IMR-90 (cell line): ENCODE results near the gene ETS1. TPM values are rescaled to one million over a fixed set of nuclear protein-coding genes. Genes with fewer than 3 reads are reported as not detected.

Experiments used
- ATAC-seq: fragments of 200-7000 bp; cut with Tn5 transposase; 2 replicates; pipeline ENCODE4 v1.9.1; 2020; ENCODE audit warnings: low read depth, mild to moderate bottlenecking, moderate library complexity
- BruUV-seq: library from RNA; stranded (reverse); fragments of 400-500 nt; replicated peaks from 2 replicates; lab custom pipeline; 2021; lab: Mats Ljungman, UMichigan
- CTCF ChIA-PET: fragments of 300-600 bp; formaldehyde crosslinking; extraction: SDS; loops from one replicate; lab custom pipeline; 2021; ENCODE audit warnings: antibody characterized with exemption; lab: Yijun Ruan, JAX
- POLR2A ChIA-PET: fragments of 300-600 bp; sonication (Branson Sonifier 250); formaldehyde crosslinking; loops from one replicate; lab custom pipeline; 2022; ENCODE audit warnings: antibody characterized with exemption; ENCODE audit not compliant: unreplicated experiment; lab: Charles Lee
- DNase-seq: peaks from one replicate; pipeline ENCODE4 v3.0.0; 2013
- H2AFZ ChIP-seq: replicated peaks from 2 replicates; pipeline ENCODE3; 2013; ENCODE audit warnings: low read length, mild to moderate bottlenecking; ENCODE audit not compliant: poor library complexity
- H2AK5ac ChIP-seq: 2 replicates; pipeline ENCODE4 v1.6.1; 2013; ENCODE audit warnings: low read depth, low read length, inconsistent platforms
- H2AK9ac ChIP-seq: replicated peaks from 2 replicates; pipeline ENCODE3; 2013; ENCODE audit warnings: mild to moderate bottlenecking, low read depth, low read length, moderate library complexity; ENCODE audit not compliant: poor library complexity
- H2BK120ac ChIP-seq: 2 replicates; pipeline ENCODE4 v1.6.1; 2013; ENCODE audit warnings: low read depth, low read length, inconsistent platforms
- H2BK15ac ChIP-seq: 3 replicates; pipeline ENCODE4 v1.6.1; 2013; ENCODE audit warnings: low read depth, low read length, inconsistent platforms
- H2BK20ac ChIP-seq: 2 replicates; pipeline ENCODE4 v1.6.1; 2013; ENCODE audit warnings: low read depth, mild to moderate bottlenecking, inconsistent platforms, low read length, moderate library complexity
- H2BK5ac ChIP-seq: 2 replicates; pipeline ENCODE4 v1.6.1; 2013; ENCODE audit warnings: mild to moderate bottlenecking, low read depth, low read length, inconsistent platforms; ENCODE audit not compliant: poor library complexity, severe bottlenecking
- H3K14ac ChIP-seq: replicated peaks from 2 replicates; pipeline ENCODE4 v1.6.1; 2013; ENCODE audit warnings: low read depth, low read length, inconsistent platforms
- H3K18ac ChIP-seq: 2 replicates; pipeline ENCODE4 v1.6.1; 2013; ENCODE audit warnings: low read depth, low read length, control low read depth
- H3K23ac ChIP-seq: 2 replicates; pipeline ENCODE4 v1.6.1; 2013; ENCODE audit warnings: low read depth, low read length, inconsistent platforms
- H3K27ac ChIP-seq: 2 replicates; pipeline ENCODE4 v1.5.1; 2013; ENCODE audit warnings: mild to moderate bottlenecking, control low read depth, low read length; ENCODE audit not compliant: insufficient read depth
- H3K27me3 ChIP-seq: 2 replicates; pipeline ENCODE4 v1.6.1; 2013; ENCODE audit warnings: low read length; ENCODE audit not compliant: control insufficient read depth, insufficient read depth
- H3K36me3 ChIP-seq: 2 replicates; pipeline ENCODE4 v1.6.1; 2013; ENCODE audit warnings: low read length, mixed read lengths; ENCODE audit not compliant: control insufficient read depth, insufficient read depth
- H3K4ac ChIP-seq: 2 replicates; pipeline ENCODE4 v1.6.1; 2013; ENCODE audit warnings: low read depth, low read length, inconsistent platforms
- H3K4me1 ChIP-seq: 2 replicates; pipeline ENCODE4 v1.6.1; 2013; ENCODE audit warnings: low read length, mixed read lengths; ENCODE audit not compliant: control insufficient read depth, insufficient read depth
- H3K4me2 ChIP-seq: 2 replicates; pipeline ENCODE4 v1.6.1; 2013; ENCODE audit warnings: low read depth, mild to moderate bottlenecking, control low read depth, low read length, moderate library complexity
- H3K4me3 ChIP-seq: 2 replicates; pipeline ENCODE4 v1.5.1; 2013; ENCODE audit warnings: low read depth, mild to moderate bottlenecking, control low read depth, low read length, moderate library complexity; ENCODE audit not compliant: insufficient read depth
- H3K56ac ChIP-seq: 2 replicates; pipeline ENCODE4 v1.6.1; 2013; ENCODE audit warnings: low read length, inconsistent platforms; ENCODE audit not compliant: insufficient read depth; ENCODE audit errors: extremely low read depth
- H3K79me1 ChIP-seq, 2 experiments: 2 replicates each; pipeline ENCODE4 v1.6.1; 2013; ENCODE audit warnings: low read length in 2 of 2, inconsistent platforms in 1 of 2, low read depth in 1 of 2
- H3K9ac ChIP-seq: 2 replicates; pipeline ENCODE4 v1.6.1; 2013; ENCODE audit warnings: low read depth, low read length, control low read depth
- H3K9me1 ChIP-seq: 2 replicates; pipeline ENCODE4 v1.6.1; 2013; ENCODE audit warnings: low read length, inconsistent platforms; ENCODE audit not compliant: insufficient read depth
- H3K9me3 ChIP-seq: 2 replicates; pipeline ENCODE4 v1.6.1; 2013; ENCODE audit warnings: low read length; ENCODE audit not compliant: control insufficient read depth, insufficient read depth
- H4K20me1 ChIP-seq: 2 replicates; pipeline ENCODE4 v1.6.1; 2013; ENCODE audit warnings: low read length, inconsistent platforms; ENCODE audit not compliant: insufficient read depth
- H4K5ac ChIP-seq: 2 replicates; pipeline ENCODE4 v1.6.1; 2013; ENCODE audit warnings: mild to moderate bottlenecking, low read depth, low read length, control low read depth
- H4K8ac ChIP-seq, 2 experiments: 2 replicates each; pipeline ENCODE4 v1.6.1; 2013; ENCODE audit warnings: low read depth in 2 of 2, low read length in 2 of 2, control low read depth in 1 of 2, inconsistent platforms in 1 of 2
- H4K91ac ChIP-seq: 2 replicates; pipeline ENCODE4 v1.6.1; 2013; ENCODE audit warnings: low read depth, low read length, inconsistent platforms; ENCODE audit not compliant: insufficient read depth
- MAFK ChIP-seq: IDR thresholded peaks from 2 replicates; pipeline ENCODE4 v1.6.1; 2012; ENCODE audit warnings: low read depth, low read length, improper control_type of control experiment
- RAD21 ChIP-seq: IDR thresholded peaks from 2 replicates; pipeline ENCODE4 v1.6.1; 2012; ENCODE audit warnings: low read length, improper control_type of control experiment
- RCOR1 ChIP-seq: IDR thresholded peaks from 2 replicates; pipeline ENCODE4 v1.6.1; 2012; ENCODE audit warnings: mild to moderate bottlenecking, low read length, improper control_type of control experiment; ENCODE audit not compliant: insufficient replicate concordance
- WGBS, 2 experiments: methylation state at CpG; one replicate each; pipeline versions ENCODE4 v1.1.5 to v1.1.7; 2013; ENCODE audit warnings: missing lambda C conversion rate in 2 of 2; ENCODE audit not compliant: insufficient read length in 1 of 2; ENCODE audit errors: extremely low coverage in 2 of 2; 5-methylcytosine and 5-hydroxymethylcytosine counted together
- dilution Hi-C: fragments of 300-500 bp; cut with HindIII; formaldehyde crosslinking; loops from one replicate; pipeline ENCODE4 v1.14.3; 2018; ENCODE audit warnings: low sequenced_read_pairs; ENCODE audit not compliant: unreplicated experiment
- in situ Hi-C: fragments of 300-500 bp; cut with MboI; formaldehyde crosslinking; loops from 3 replicates; pipeline ENCODE4 v1.14.3; 2019; ENCODE audit warnings: low sequenced_read_pairs, inconsistent platforms, mixed read lengths
- intact Hi-C: fragments of 100-400 bp; cut with micrococcal nuclease; formaldehyde crosslinking; loops from 2 replicates; pipeline ENCODE4 v1.10.0; 2022
- polyA plus RNA-seq, 3 experiments: library from polyadenylated mRNA; depleted of rRNA; stranded (reverse); fragments of >200 nt; gene quantifications; 2 replicates each; pipeline ENCODE4 v1.2.3, GENCODE V29; 2012; ENCODE audit warnings: low replicate concordance in 1 of 3
- total RNA-seq: library from RNA; depleted of rRNA; stranded (reverse); fragments of >200 nt; gene quantifications from 2 replicates; pipeline ENCODE4 v1.2.3, GENCODE V29; 2012

The ETS1 gene
- total and polyA plus RNA-seq, 2 of the 4 experiments (the other 2 are of a cell fraction): 41.2 to 56.3 TPM

- dilution Hi-C loops: no loop called here
- ChIA-PET CTCF (interaction anchor here (0.5 kb wide), 1 partner anchor 21 kb away, joined by 3 read pairs; no protein-coding TSS in a partner anchor), POLR2A (interaction anchor here (0.6 kb wide), 1 partner anchor 141 kb away, joined by 3 read pairs; no protein-coding TSS in a partner anchor)
- Histone ChIP-seq H2AK9ac (peak overlapping the region; percentile 75), H2BK5ac (peak overlapping the region; percentile 61), H3K56ac (no peak overlapping the region), H4K5ac (peak overlapping the region; percentile 4), H3K18ac (peak overlapping the region; percentile 12), H4K91ac (peak overlapping the region; percentile 9), H2BK20ac (0 out of 2 replicates have a peak overlapping the region, but pooled peaks have one; percentile 8), H3K36me3 (peaks cover 13% of the 10 kb centered on the region), H3K27ac (peak overlapping the region; percentile 42), H2BK120ac (peak overlapping the region; percentile 44; the same call in 1 of the 2 replicates), H3K9me1 (peaks cover 41% of the 10 kb centered on the region), H3K23ac (peak overlapping the region; percentile 68), H3K9ac (no peak overlapping the region), H3K14ac (peak overlapping the region; percentile 73), H3K4ac (peak overlapping the region; percentile 70), H4K8ac (peak overlapping the region in 1 of 2 experiments; percentile 74; a peak in 2 of 4 replicates), H3K4me2 (no peak overlapping the region), H2AK5ac (peak overlapping the region; percentile 78), H4K20me1 (peaks cover 77% of the 10 kb centered on the region), H3K4me3 (no peak overlapping the region), H3K79me1 (peaks cover 30 to 78% of the 10 kb centered on the region in 2 experiments), H3K9me3 (no peaks in the 10 kb centered on the region), H3K4me1 (peaks cover 32% of the 10 kb centered on the region), H2BK15ac (no peak overlapping the region; the same call in 2 of the 3 replicates), H2AFZ (no peak overlapping the region), H3K27me3 (no peaks in the 10 kb centered on the region)
- intact Hi-C loops: no loop called here
- in situ Hi-C loops: no loop called here
- no TSS peak for BruUV-seq
- TF ChIP-seq RAD21 (no peak), MAFK (peak; percentile 71), RCOR1 (no peak)
- DNase-seq (no peak), ATAC-seq (no peak)
- 83% methylated on average over 1 of the region's 5 CpGs; no CpG with 5 or more reads in 1 of the 2 experiments for WGBS, 2 experiments
Observed at GRCh38 chr11:128492903-128493569, 94.3 kb downstream of the ETS1 start.
